ENCODE data around the gene ZFHX2. TPM values are rescaled to one million over a fixed set of nuclear protein-coding genes. Genes with fewer than 3 reads are reported as not detected.
A peak's percentile ranks its signal among the peaks of the same experiment; 100 is the strongest.

The ZFHX2 gene
- total and polyA plus RNA-seq, 2 of the 13 experiments (the other 11 are each of a cell fraction or from before 2014, with no cell fraction given) = 0.17 to 0.44 TPM

DNA sequence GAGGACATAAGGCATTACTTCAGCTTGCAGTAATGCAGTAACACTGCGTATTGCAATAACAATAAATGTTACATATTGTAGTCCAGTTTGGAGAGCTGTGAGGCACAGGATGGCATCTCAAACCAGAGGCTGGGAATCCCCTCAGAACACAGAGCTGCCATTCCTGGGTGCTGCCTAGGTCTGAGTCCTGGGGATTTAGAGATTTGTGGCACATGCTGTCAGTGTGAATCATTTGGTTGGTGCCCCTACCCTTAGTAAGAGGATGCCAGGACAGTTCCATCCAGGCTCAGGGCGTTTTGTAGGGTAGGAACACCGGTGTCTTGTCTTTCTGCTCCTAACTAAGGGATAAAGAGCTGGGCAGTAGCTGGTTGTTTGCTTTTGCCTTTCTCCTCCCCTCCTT is 22.5 kb downstream of the ZFHX2 start:
- Histone ChIP-seq H3K9ac (ENCODE audit: insufficient read depth, low read depth, low read length) (no peak overlapping the region), H3K4me3 (replicated peaks in 1 of 3; ENCODE audit: insufficient read depth in 1 of 3, low read depth in 2 of 3, low read length in 3 of 3) (no peak overlapping the region), H3K4me1 (ENCODE audit: insufficient read depth, low read length) (no peaks in the 10 kb centered on the region), H3K9me3 (ENCODE audit: low read length) (no peaks in the 10 kb centered on the region), H3K27me3 (ENCODE audit: control insufficient read depth in 1 of 2, insufficient read depth in 2 of 2, low read length in 2 of 2) (no peaks in the 10 kb centered on the region), H4K20me1 (ENCODE audit: insufficient read depth, low read length) (no peaks in the 10 kb centered on the region), H2AFZ (ENCODE audit: low read length) (no peak overlapping the region), H3K27ac (ENCODE audit: extremely low read length, insufficient read depth, low read length) (no peak overlapping the region), H3K79me2 (ENCODE audit: insufficient read depth, low read length) (no peaks in the 10 kb centered on the region), H3K4me2 (ENCODE audit: low read depth, low read length) (no peak overlapping the region), H3K36me3 (replicated peaks in 1 of 2; ENCODE audit: control insufficient read depth in 1 of 2, insufficient read depth in 2 of 2, low read length in 2 of 2) (no peaks in the 10 kb centered on the region)
- POLR2A ChIA-PET = no interaction called here
- in situ Hi-C loops (cut with HindIII; ENCODE audit: extremely low pct_ligation_motif_present, low pct_unique_long_range_greater_than_20kb) = no loop called here
- ATAC-seq (no peak), FAIRE-seq (no peak), DNase-seq (ENCODE audit: low spot score) (no peak)
- WGBS (ENCODE audit: low lambda C conversion rate) = 78% methylated on average over 3 of the region's 3 CpGs
- TF ChIP-seq ZNF224 (CRISPR knock-in tag; IDR thresholded peaks at IDR 0.05) = no peak
- no peak for TF ChIP-seq ISX (CRISPR knock-in tag; conservative IDR thresholded peaks at IDR 0.05)
- TF ChIP-seq, protein P1, sequence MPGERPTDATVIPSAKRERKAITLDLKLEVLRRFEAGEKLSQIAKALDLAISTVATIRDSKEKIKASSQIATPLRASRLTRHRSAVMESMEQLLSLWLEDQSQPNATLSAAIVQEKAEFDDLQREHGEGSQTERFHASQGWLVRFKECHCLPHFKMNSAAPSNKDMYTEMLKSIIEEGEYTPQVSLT (CRISPR knock-in tag; IDR thresholded peaks at IDR 0.05; ENCODE audit: borderline replicate concordance, low read depth) = no peak
- TF ChIP-seq ZNF841 (CRISPR knock-in tag; IDR thresholded peaks at IDR 0.05; ENCODE audit: borderline replicate concordance) = no peak
- TF ChIP-seq ZSCAN12 (CRISPR knock-in tag; IDR thresholded peaks at IDR 0.05) = no peak
- TF ChIP-seq, protein P2, sequence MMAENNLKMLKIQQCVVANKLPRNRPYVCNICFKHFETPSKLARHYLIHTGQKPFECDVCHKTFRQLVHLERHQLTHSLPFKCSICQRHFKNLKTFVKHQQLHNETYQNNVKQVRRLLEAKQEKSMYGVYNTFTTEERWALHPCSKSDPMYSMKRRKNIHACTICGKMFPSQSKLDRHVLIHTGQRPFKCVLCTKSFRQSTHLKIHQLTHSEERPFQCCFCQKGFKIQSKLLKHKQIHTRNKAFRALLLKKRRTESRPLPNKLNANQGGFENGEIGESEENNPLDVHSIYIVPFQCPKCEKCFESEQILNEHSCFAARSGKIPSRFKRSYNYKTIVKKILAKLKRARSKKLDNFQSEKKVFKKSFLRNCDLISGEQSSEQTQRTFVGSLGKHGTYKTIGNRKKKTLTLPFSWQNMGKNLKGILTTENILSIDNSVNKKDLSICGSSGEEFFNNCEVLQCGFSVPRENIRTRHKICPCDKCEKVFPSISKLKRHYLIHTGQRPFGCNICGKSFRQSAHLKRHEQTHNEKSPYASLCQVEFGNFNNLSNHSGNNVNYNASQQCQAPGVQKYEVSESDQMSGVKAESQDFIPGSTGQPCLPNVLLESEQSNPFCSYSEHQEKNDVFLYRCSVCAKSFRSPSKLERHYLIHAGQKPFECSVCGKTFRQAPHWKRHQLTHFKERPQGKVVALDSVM (CRISPR knock-in tag; IDR thresholded peaks at IDR 0.05) = no peak
- intact Hi-C loops (cut with micrococcal nuclease; ENCODE audit: unreplicated experiment) = no loop called here
- CTCF ChIA-PET (ENCODE audit: low intra/inter-chr PET ratio, low total read pairs) = no interaction called here
- BruUV-seq (replicated peaks) = no TSS peak

DNA sequence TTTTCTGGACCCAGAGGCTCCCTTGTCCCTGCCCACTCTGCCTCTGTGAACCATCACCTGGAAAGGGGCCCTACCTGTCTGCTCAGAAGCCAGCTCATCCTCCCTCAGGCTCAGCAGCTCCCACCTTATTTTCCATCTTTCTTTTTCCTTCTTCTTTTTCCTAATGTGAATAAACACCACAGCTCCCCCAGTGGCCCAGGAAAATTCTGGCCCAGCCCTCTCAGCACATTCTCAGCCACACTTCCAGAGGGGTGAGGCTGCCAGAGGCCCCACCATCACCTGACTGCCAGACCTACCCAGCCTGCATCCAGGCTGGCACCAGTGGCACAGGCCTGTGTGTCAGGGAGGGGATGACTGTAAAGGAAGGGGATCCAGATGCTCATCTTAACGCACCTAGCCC is 23.0 kb downstream of the ZFHX2 start:
- Histone ChIP-seq H3K9ac (ENCODE audit: insufficient read depth, low read depth, low read length) (no peak overlapping the region), H3K27me3 (ENCODE audit: control insufficient read depth in 1 of 2, insufficient read depth in 2 of 2, low read length in 2 of 2) (no peaks in the 10 kb centered on the region), H3K27ac (ENCODE audit: extremely low read length, insufficient read depth, low read length) (no peak overlapping the region), H3K4me2 (ENCODE audit: low read depth, low read length) (no peak overlapping the region), H3K4me1 (ENCODE audit: insufficient read depth, low read length) (no peaks in the 10 kb centered on the region), H2AFZ (ENCODE audit: low read length) (no peak overlapping the region), H3K4me3 (replicated peaks in 1 of 3; ENCODE audit: insufficient read depth in 1 of 3, low read depth in 2 of 3, low read length in 3 of 3) (no peak overlapping the region), H3K9me3 (ENCODE audit: low read length) (no peaks in the 10 kb centered on the region), H3K36me3 (replicated peaks in 1 of 2; ENCODE audit: control insufficient read depth in 1 of 2, insufficient read depth in 2 of 2, low read length in 2 of 2) (no peaks in the 10 kb centered on the region), H3K79me2 (ENCODE audit: insufficient read depth, low read length) (no peaks in the 10 kb centered on the region), H4K20me1 (ENCODE audit: insufficient read depth, low read length) (no peaks in the 10 kb centered on the region)
- CTCF ChIA-PET (ENCODE audit: low intra/inter-chr PET ratio, low total read pairs) = no interaction called here
- no peak for DNase-seq (ENCODE audit: low spot score)
- in situ Hi-C loops (cut with HindIII; ENCODE audit: extremely low pct_ligation_motif_present, low pct_unique_long_range_greater_than_20kb) = no loop called here
- WGBS (ENCODE audit: low lambda C conversion rate) = 89% methylated on average over 1 of the region's 1 CpG
- no TSS peak for BruUV-seq (replicated peaks)
- intact Hi-C loops (cut with micrococcal nuclease; ENCODE audit: unreplicated experiment) = no loop called here
- peak; percentile 49 for ATAC-seq
- POLR2A ChIA-PET = no interaction called here
- peak; percentile 68 for FAIRE-seq
- TF ChIP-seq, protein P3, sequence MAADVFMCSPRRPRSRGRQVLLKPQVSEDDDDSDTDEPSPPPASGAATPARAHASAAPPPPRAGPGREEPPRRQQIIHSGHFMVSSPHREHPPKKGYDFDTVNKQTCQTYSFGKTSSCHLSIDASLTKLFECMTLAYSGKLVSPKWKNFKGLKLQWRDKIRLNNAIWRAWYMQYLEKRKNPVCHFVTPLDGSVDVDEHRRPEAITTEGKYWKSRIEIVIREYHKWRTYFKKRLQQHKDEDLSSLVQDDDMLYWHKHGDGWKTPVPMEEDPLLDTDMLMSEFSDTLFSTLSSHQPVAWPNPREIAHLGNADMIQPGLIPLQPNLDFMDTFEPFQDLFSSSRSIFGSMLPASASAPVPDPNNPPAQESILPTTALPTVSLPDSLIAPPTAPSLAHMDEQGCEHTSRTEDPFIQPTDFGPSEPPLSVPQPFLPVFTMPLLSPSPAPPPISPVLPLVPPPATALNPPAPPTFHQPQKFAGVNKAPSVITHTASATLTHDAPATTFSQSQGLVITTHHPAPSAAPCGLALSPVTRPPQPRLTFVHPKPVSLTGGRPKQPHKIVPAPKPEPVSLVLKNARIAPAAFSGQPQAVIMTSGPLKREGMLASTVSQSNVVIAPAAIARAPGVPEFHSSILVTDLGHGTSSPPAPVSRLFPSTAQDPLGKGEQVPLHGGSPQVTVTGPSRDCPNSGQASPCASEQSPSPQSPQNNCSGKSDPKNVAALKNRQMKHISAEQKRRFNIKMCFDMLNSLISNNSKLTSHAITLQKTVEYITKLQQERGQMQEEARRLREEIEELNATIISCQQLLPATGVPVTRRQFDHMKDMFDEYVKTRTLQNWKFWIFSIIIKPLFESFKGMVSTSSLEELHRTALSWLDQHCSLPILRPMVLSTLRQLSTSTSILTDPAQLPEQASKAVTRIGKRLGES (CRISPR knock-in tag; IDR thresholded peaks at IDR 0.05; ENCODE audit: borderline replicate concordance) = no peak
- TF ChIP-seq ZFP36L1 (CRISPR knock-in tag; IDR thresholded peaks at IDR 0.05) = no peak
- TF ChIP-seq, protein P4, sequence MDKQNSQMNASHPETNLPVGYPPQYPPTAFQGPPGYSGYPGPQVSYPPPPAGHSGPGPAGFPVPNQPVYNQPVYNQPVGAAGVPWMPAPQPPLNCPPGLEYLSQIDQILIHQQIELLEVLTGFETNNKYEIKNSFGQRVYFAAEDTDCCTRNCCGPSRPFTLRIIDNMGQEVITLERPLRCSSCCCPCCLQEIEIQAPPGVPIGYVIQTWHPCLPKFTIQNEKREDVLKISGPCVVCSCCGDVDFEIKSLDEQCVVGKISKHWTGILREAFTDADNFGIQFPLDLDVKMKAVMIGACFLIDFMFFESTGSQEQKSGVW (CRISPR knock-in tag; IDR thresholded peaks at IDR 0.05; ENCODE audit: borderline replicate concordance) = peak; percentile 73; the same call in 1 of the 2 replicates
- 0 out of 2 replicates have a peak, but pooled peaks have one; percentile 13 for TF ChIP-seq STAG1 (CRISPR knock-in tag; IDR thresholded peaks at IDR 0.05)
- no peak for TF ChIP-seq PHF21A (CRISPR knock-in tag; IDR thresholded peaks at IDR 0.05)
- no peak for TF ChIP-seq ZSCAN9 (CRISPR knock-in tag; IDR thresholded peaks at IDR 0.05; ENCODE audit: borderline replicate concordance)
- TF ChIP-seq NFRKB (IDR thresholded peaks at IDR 0.05) = no peak
- no peak for TF ChIP-seq GPN1 (CRISPR knock-in tag; IDR thresholded peaks at IDR 0.05; ENCODE audit: borderline replicate concordance)

All from HepG2 (cell line).